Body of pancreas (tissue), 4 donors: Measurements from ENCODE around the gene PEAK1.

Experiments used
- CTCF ChIP-seq, 7 experiments: fragments of 450-650 bp in 4 of 7; fragments of 200-600 bp in 3 of 7; sonication (generic) in 3 of 7; IDR thresholded peaks; one replicate each; pipeline ENCODE4 v1.5.1; 2016 to 2019; ENCODE audit warnings: antibody characterized with exemption in 7 of 7
- POLR2A ChIP-seq, 3 donors: fragments of 450-650 bp; IDR thresholded peaks; one replicate each; pipeline ENCODE4 v1.6.1; 2016; ENCODE audit warnings: antibody characterized with exemption in 3 of 3, mild to moderate bottlenecking in 2 of 3

DNA sequence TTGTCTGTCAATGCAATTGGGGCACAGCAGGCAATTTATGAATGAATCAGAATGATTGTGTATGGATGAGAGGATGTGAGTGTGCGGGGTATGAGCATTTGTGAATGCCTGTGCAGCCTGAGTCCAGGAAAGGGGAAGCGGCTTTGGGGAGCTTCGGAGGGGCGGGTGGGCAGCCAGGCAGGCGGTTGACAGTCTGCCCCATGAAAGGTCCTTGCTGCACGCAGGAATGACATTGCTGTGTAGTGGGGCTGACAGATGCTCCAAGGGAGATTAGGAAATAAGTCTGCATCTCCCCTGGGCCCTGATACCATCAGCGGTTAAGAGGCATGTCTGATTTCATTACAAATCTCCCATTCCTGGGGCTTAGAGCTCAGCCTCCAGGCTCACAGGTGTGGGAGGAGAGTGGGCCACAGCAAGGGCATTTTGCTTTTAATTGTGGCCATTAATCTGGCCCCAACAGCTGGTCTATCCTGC is 322.6 kb downstream of the PEAK1 start:
- TF ChIP-seq CTCF (IDR thresholded peaks at IDR 0.05) = no peak
- no peak for TF ChIP-seq POLR2A (IDR thresholded peaks at IDR 0.05)
